SU-DHL-6 (cell line): ENCODE results near the gene CKAP2L.

Experiments used
- EZH2phosphoT487 ChIP-seq: fragments of 200-600 bp; sonication (generic), shearing (Covaris generic); conservative IDR thresholded peaks from 2 replicates; pipeline ENCODE4 v1.6.1; 2018; ENCODE audit warnings: mild to moderate bottlenecking, antibody characterized with exemption, low read length, moderate library complexity, mixed read lengths
- TF ChIP-seq, protein P1 (sequence below): fragments of 200-600 bp; sonication (generic); IDR thresholded peaks from one replicate; pipeline ENCODE4 v1.5.1; 2017; ENCODE audit warnings: antibody characterized with exemption, mild to moderate bottlenecking, low read length, moderate library complexity; ENCODE audit not compliant: insufficient read depth, poor library complexity, severe bottlenecking

DNA sequence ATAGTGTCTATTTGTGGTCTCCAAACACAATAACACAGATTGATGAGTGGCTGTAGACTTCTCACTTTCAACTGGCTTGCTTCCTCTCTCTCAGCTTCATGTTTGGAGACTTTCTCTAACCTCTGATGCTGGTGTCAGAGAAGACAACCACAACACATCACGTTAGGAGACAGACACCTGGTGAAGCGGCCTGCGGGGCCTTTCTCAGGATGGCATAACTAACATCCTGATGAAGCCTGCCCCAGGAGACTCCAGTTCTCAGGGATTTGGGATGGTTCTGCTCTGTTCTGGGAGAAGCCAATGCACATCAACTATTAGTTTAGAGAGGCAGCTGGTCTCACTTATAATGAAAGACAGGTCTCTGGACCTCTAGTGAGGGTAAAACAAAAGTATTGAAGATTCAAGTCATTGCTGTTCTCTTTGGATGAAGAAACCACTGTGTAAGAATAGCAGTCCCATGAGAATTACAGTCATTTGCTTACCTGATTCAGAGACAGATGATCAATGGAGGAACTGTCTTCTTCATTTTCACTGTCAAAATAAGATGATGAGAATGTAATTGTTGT is 17.9 kb upstream of the CKAP2L start:
- TF ChIP-seq, protein P1, sequence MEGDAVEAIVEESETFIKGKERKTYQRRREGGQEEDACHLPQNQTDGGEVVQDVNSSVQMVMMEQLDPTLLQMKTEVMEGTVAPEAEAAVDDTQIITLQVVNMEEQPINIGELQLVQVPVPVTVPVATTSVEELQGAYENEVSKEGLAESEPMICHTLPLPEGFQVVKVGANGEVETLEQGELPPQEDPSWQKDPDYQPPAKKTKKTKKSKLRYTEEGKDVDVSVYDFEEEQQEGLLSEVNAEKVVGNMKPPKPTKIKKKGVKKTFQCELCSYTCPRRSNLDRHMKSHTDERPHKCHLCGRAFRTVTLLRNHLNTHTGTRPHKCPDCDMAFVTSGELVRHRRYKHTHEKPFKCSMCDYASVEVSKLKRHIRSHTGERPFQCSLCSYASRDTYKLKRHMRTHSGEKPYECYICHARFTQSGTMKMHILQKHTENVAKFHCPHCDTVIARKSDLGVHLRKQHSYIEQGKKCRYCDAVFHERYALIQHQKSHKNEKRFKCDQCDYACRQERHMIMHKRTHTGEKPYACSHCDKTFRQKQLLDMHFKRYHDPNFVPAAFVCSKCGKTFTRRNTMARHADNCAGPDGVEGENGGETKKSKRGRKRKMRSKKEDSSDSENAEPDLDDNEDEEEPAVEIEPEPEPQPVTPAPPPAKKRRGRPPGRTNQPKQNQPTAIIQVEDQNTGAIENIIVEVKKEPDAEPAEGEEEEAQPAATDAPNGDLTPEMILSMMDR = no peak
- TF ChIP-seq EZH2phosphoT487 = no peak
